ENCODE measurements around the gene YOD1.

The YOD1 gene

GRCh38 chr1:207004931-207005830 is 45.8 kb downstream of the YOD1 start:
- no peak overlapping the region for H3K4me3 ChIP-seq (ENCODE audit: low read depth in 1 of 2, low read length in 2 of 2)
- H2AFZ ChIP-seq (ENCODE audit: low read depth, low read length), result no peak overlapping the region
- DNase-seq, result peak; percentile 52
- no peak overlapping the region for H3K9ac ChIP-seq (ENCODE audit: low read depth, low read length)
- no peak overlapping the region for H3K4me2 ChIP-seq (ENCODE audit: insufficient read depth, low read length)
- no peaks in the 10 kb centered on the region for H3K36me3 ChIP-seq (ENCODE audit: insufficient read depth, low read length)
- peaks cover 17% of the 10 kb centered on the region for H3K27me3 ChIP-seq (ENCODE audit: insufficient read depth, low read length, poor library complexity)
- H3K27ac ChIP-seq (ENCODE audit: low read length), result no peak overlapping the region
- TF ChIP-seq CTCF (IDR thresholded peaks at IDR 0.05; ENCODE audit: borderline replicate concordance, extremely low read depth, low read length, poor library complexity, severe bottlenecking) (peak; percentile 89), EZH2 (IDR thresholded peaks at IDR 0.05; ENCODE audit: borderline replicate concordance, low read depth, low read length, severe bottlenecking) (no peak)
- ATAC-seq (ENCODE audit: insufficient read depth, low read depth), result peak; percentile 85
- H3K9me3 ChIP-seq (ENCODE audit: insufficient read depth, low read length, severe bottlenecking), result no peaks in the 10 kb centered on the region
- H4K20me1 ChIP-seq (ENCODE audit: insufficient read depth, low read length), result no peaks in the 10 kb centered on the region
- H3K4me1 ChIP-seq (ENCODE audit: insufficient read depth, low read length), result no peaks in the 10 kb centered on the region
- no peaks in the 10 kb centered on the region for H3K79me2 ChIP-seq (ENCODE audit: insufficient read depth, low read length)

GRCh38 chr1:207003210-207003609 is 47.8 kb downstream of the YOD1 start:
- no peak overlapping the region for H3K9ac ChIP-seq (ENCODE audit: low read depth, low read length)
- no peaks in the 10 kb centered on the region for H3K79me2 ChIP-seq (ENCODE audit: insufficient read depth, low read length)
- no peak overlapping the region for H3K4me2 ChIP-seq (ENCODE audit: insufficient read depth, low read length)
- no peak overlapping the region for H2AFZ ChIP-seq (ENCODE audit: low read depth, low read length)
- no peaks in the 10 kb centered on the region for H3K36me3 ChIP-seq (ENCODE audit: insufficient read depth, low read length)
- no peak overlapping the region for H3K27ac ChIP-seq (ENCODE audit: low read length)
- no peaks in the 10 kb centered on the region for H4K20me1 ChIP-seq (ENCODE audit: insufficient read depth, low read length)
- no peak for DNase-seq
- H3K27me3 ChIP-seq (ENCODE audit: insufficient read depth, low read length, poor library complexity), result peaks cover 6% of the 10 kb centered on the region
- H3K4me1 ChIP-seq (ENCODE audit: insufficient read depth, low read length), result no peaks in the 10 kb centered on the region
- TF ChIP-seq CTCF (IDR thresholded peaks at IDR 0.05; ENCODE audit: borderline replicate concordance, extremely low read depth, low read length, poor library complexity, severe bottlenecking) (no peak), EZH2 (IDR thresholded peaks at IDR 0.05; ENCODE audit: borderline replicate concordance, low read depth, low read length, severe bottlenecking) (no peak)
- no peaks in the 10 kb centered on the region for H3K9me3 ChIP-seq (ENCODE audit: insufficient read depth, low read length, severe bottlenecking)
- no peak for ATAC-seq (ENCODE audit: insufficient read depth, low read depth)
- no peak overlapping the region for H3K4me3 ChIP-seq (ENCODE audit: low read depth in 1 of 2, low read length in 2 of 2)

GRCh38 chr1:207002724-207003146 is 48.3 kb downstream of the YOD1 start:
- Histone ChIP-seq H3K36me3 (ENCODE audit: insufficient read depth, low read length) (no peaks in the 10 kb centered on the region), H4K20me1 (ENCODE audit: insufficient read depth, low read length) (no peaks in the 10 kb centered on the region), H3K4me3 (ENCODE audit: low read depth in 1 of 2, low read length in 2 of 2) (no peak overlapping the region), H3K9me3 (ENCODE audit: insufficient read depth, low read length, severe bottlenecking) (no peaks in the 10 kb centered on the region), H3K27ac (ENCODE audit: low read length) (no peak overlapping the region), H3K4me1 (ENCODE audit: insufficient read depth, low read length) (no peaks in the 10 kb centered on the region), H2AFZ (ENCODE audit: low read depth, low read length) (no peak overlapping the region), H3K4me2 (ENCODE audit: insufficient read depth, low read length) (no peak overlapping the region), H3K9ac (ENCODE audit: low read depth, low read length) (no peak overlapping the region), H3K27me3 (ENCODE audit: insufficient read depth, low read length, poor library complexity) (peaks cover 6% of the 10 kb centered on the region), H3K79me2 (ENCODE audit: insufficient read depth, low read length) (no peaks in the 10 kb centered on the region)
- ATAC-seq (ENCODE audit: insufficient read depth, low read depth) (no peak), DNase-seq (no peak)
- no peak for TF ChIP-seq CTCF (IDR thresholded peaks at IDR 0.05; ENCODE audit: borderline replicate concordance, extremely low read depth, low read length, poor library complexity, severe bottlenecking)
- no peak for TF ChIP-seq EZH2 (IDR thresholded peaks at IDR 0.05; ENCODE audit: borderline replicate concordance, low read depth, low read length, severe bottlenecking)
